IMR-90 (cell line): Measurements from ENCODE around the gene FGF7. TPM values are rescaled to one million over a fixed set of nuclear protein-coding genes. Genes with fewer than 3 reads are reported as not detected.

Experiments
- ATAC-seq: fragments of 200-7000 bp; cut with Tn5 transposase; 2 replicates; pipeline ENCODE4 v1.9.1; 2020; ENCODE audit warnings: low read depth, mild to moderate bottlenecking, moderate library complexity
- BruUV-seq: library from RNA; stranded (reverse); fragments of 400-500 nt; replicated peaks from 2 replicates; lab custom pipeline; 2021; lab: Mats Ljungman, UMichigan
- CTCF ChIA-PET: fragments of 300-600 bp; formaldehyde crosslinking; extraction: SDS; loops from one replicate; lab custom pipeline; 2021; ENCODE audit warnings: antibody characterized with exemption; lab: Yijun Ruan, JAX
- POLR2A ChIA-PET: fragments of 300-600 bp; sonication (Branson Sonifier 250); formaldehyde crosslinking; loops from one replicate; lab custom pipeline; 2022; ENCODE audit warnings: antibody characterized with exemption; ENCODE audit not compliant: unreplicated experiment; lab: Charles Lee
- DNase-seq: peaks from one replicate; pipeline ENCODE4 v3.0.0; 2013
- H2AFZ ChIP-seq: replicated peaks from 2 replicates; pipeline ENCODE3; 2013; ENCODE audit warnings: low read length, mild to moderate bottlenecking; ENCODE audit not compliant: poor library complexity
- H2AK5ac ChIP-seq: 2 replicates; pipeline ENCODE4 v1.6.1; 2013; ENCODE audit warnings: low read depth, low read length, inconsistent platforms
- H2AK9ac ChIP-seq: replicated peaks from 2 replicates; pipeline ENCODE3; 2013; ENCODE audit warnings: mild to moderate bottlenecking, low read depth, low read length, moderate library complexity; ENCODE audit not compliant: poor library complexity
- H2BK120ac ChIP-seq: 2 replicates; pipeline ENCODE4 v1.6.1; 2013; ENCODE audit warnings: low read depth, low read length, inconsistent platforms
- H2BK15ac ChIP-seq: 3 replicates; pipeline ENCODE4 v1.6.1; 2013; ENCODE audit warnings: low read depth, low read length, inconsistent platforms
- H2BK20ac ChIP-seq: 2 replicates; pipeline ENCODE4 v1.6.1; 2013; ENCODE audit warnings: low read depth, mild to moderate bottlenecking, inconsistent platforms, low read length, moderate library complexity
- H2BK5ac ChIP-seq: 2 replicates; pipeline ENCODE4 v1.6.1; 2013; ENCODE audit warnings: mild to moderate bottlenecking, low read depth, low read length, inconsistent platforms; ENCODE audit not compliant: poor library complexity, severe bottlenecking
- H3K14ac ChIP-seq: replicated peaks from 2 replicates; pipeline ENCODE4 v1.6.1; 2013; ENCODE audit warnings: low read depth, low read length, inconsistent platforms
- H3K18ac ChIP-seq: 2 replicates; pipeline ENCODE4 v1.6.1; 2013; ENCODE audit warnings: low read depth, low read length, control low read depth
- H3K23ac ChIP-seq: 2 replicates; pipeline ENCODE4 v1.6.1; 2013; ENCODE audit warnings: low read depth, low read length, inconsistent platforms
- H3K27ac ChIP-seq: 2 replicates; pipeline ENCODE4 v1.5.1; 2013; ENCODE audit warnings: mild to moderate bottlenecking, control low read depth, low read length; ENCODE audit not compliant: insufficient read depth
- H3K27me3 ChIP-seq: 2 replicates; pipeline ENCODE4 v1.6.1; 2013; ENCODE audit warnings: low read length; ENCODE audit not compliant: control insufficient read depth, insufficient read depth
- H3K36me3 ChIP-seq: 2 replicates; pipeline ENCODE4 v1.6.1; 2013; ENCODE audit warnings: low read length, mixed read lengths; ENCODE audit not compliant: control insufficient read depth, insufficient read depth
- H3K4ac ChIP-seq: 2 replicates; pipeline ENCODE4 v1.6.1; 2013; ENCODE audit warnings: low read depth, low read length, inconsistent platforms
- H3K4me1 ChIP-seq: 2 replicates; pipeline ENCODE4 v1.6.1; 2013; ENCODE audit warnings: low read length, mixed read lengths; ENCODE audit not compliant: control insufficient read depth, insufficient read depth
- H3K4me2 ChIP-seq: 2 replicates; pipeline ENCODE4 v1.6.1; 2013; ENCODE audit warnings: low read depth, mild to moderate bottlenecking, control low read depth, low read length, moderate library complexity
- H3K4me3 ChIP-seq: 2 replicates; pipeline ENCODE4 v1.5.1; 2013; ENCODE audit warnings: low read depth, mild to moderate bottlenecking, control low read depth, low read length, moderate library complexity; ENCODE audit not compliant: insufficient read depth
- H3K56ac ChIP-seq: 2 replicates; pipeline ENCODE4 v1.6.1; 2013; ENCODE audit warnings: low read length, inconsistent platforms; ENCODE audit not compliant: insufficient read depth; ENCODE audit errors: extremely low read depth
- H3K79me1 ChIP-seq, 2 experiments: 2 replicates each; pipeline ENCODE4 v1.6.1; 2013; ENCODE audit warnings: low read length in 2 of 2, inconsistent platforms in 1 of 2, low read depth in 1 of 2
- H3K9ac ChIP-seq: 2 replicates; pipeline ENCODE4 v1.6.1; 2013; ENCODE audit warnings: low read depth, low read length, control low read depth
- H3K9me1 ChIP-seq: 2 replicates; pipeline ENCODE4 v1.6.1; 2013; ENCODE audit warnings: low read length, inconsistent platforms; ENCODE audit not compliant: insufficient read depth
- H3K9me3 ChIP-seq: 2 replicates; pipeline ENCODE4 v1.6.1; 2013; ENCODE audit warnings: low read length; ENCODE audit not compliant: control insufficient read depth, insufficient read depth
- H4K20me1 ChIP-seq: 2 replicates; pipeline ENCODE4 v1.6.1; 2013; ENCODE audit warnings: low read length, inconsistent platforms; ENCODE audit not compliant: insufficient read depth
- H4K5ac ChIP-seq: 2 replicates; pipeline ENCODE4 v1.6.1; 2013; ENCODE audit warnings: mild to moderate bottlenecking, low read depth, low read length, control low read depth
- H4K8ac ChIP-seq, 2 experiments: 2 replicates each; pipeline ENCODE4 v1.6.1; 2013; ENCODE audit warnings: low read depth in 2 of 2, low read length in 2 of 2, control low read depth in 1 of 2, inconsistent platforms in 1 of 2
- H4K91ac ChIP-seq: 2 replicates; pipeline ENCODE4 v1.6.1; 2013; ENCODE audit warnings: low read depth, low read length, inconsistent platforms; ENCODE audit not compliant: insufficient read depth
- BHLHE40 ChIP-seq: fragments of 150-350 bp; IDR thresholded peaks from 2 replicates; pipeline ENCODE4 v1.6.1; 2016; ENCODE audit warnings: mild to moderate bottlenecking, low read depth, low read length
- CEBPB ChIP-seq: IDR thresholded peaks from 2 replicates; pipeline ENCODE4 v1.6.1; 2012; ENCODE audit warnings: low read depth, low read length, improper control_type of control experiment
- CHD1 ChIP-seq: IDR thresholded peaks from 2 replicates; pipeline ENCODE4 v1.6.1; 2012; ENCODE audit warnings: low read depth, low read length, improper control_type of control experiment
- CTCF ChIP-seq: conservative IDR thresholded peaks from 2 replicates; pipeline ENCODE4 v1.5.1; 2012; ENCODE audit warnings: mild to moderate bottlenecking, low read depth, low read length, improper control_type of control experiment
- ELK1 ChIP-seq: fragments of 150-350 bp; IDR thresholded peaks from 2 replicates; pipeline ENCODE4 v1.6.1; 2016; ENCODE audit warnings: low read depth, mild to moderate bottlenecking, low read length, moderate library complexity, borderline replicate concordance
- MAFK ChIP-seq: IDR thresholded peaks from 2 replicates; pipeline ENCODE4 v1.6.1; 2012; ENCODE audit warnings: low read depth, low read length, improper control_type of control experiment
- MAZ ChIP-seq: IDR thresholded peaks from 2 replicates; pipeline ENCODE4 v1.6.1; 2012; ENCODE audit warnings: low read depth, mild to moderate bottlenecking, low read length, improper control_type of control experiment, moderate library complexity, borderline replicate concordance
- MXI1 ChIP-seq: IDR thresholded peaks from 2 replicates; pipeline ENCODE4 v1.6.1; 2012; ENCODE audit warnings: low read depth, mild to moderate bottlenecking, low read length, moderate library complexity, borderline replicate concordance
- NFE2L2 ChIP-seq: fragments of 150-350 bp; IDR thresholded peaks from 2 replicates; pipeline ENCODE4 v1.6.1; 2016; ENCODE audit warnings: low read depth, mild to moderate bottlenecking, low read length
- POLR2A ChIP-seq: IDR thresholded peaks from 2 replicates; pipeline ENCODE4 v1.6.1; 2012; ENCODE audit warnings: mild to moderate bottlenecking, low read depth, low read length
- RCOR1 ChIP-seq: IDR thresholded peaks from 2 replicates; pipeline ENCODE4 v1.6.1; 2012; ENCODE audit warnings: mild to moderate bottlenecking, low read length, improper control_type of control experiment; ENCODE audit not compliant: insufficient replicate concordance
- RFX5 ChIP-seq: IDR thresholded peaks from 2 replicates; pipeline ENCODE4 v1.8.0; 2012; ENCODE audit warnings: low read depth, mild to moderate bottlenecking, low read length, moderate library complexity
- SMC3 ChIP-seq: fragments of 150-350 bp; IDR thresholded peaks from 2 replicates; pipeline ENCODE4 v1.6.1; 2016; ENCODE audit warnings: low read depth, mild to moderate bottlenecking, antibody characterized with exemption, low read length, moderate library complexity
- USF2 ChIP-seq: fragments of 150-350 bp; IDR thresholded peaks from 2 replicates; pipeline ENCODE4 v1.6.1; 2017; ENCODE audit warnings: mild to moderate bottlenecking, antibody characterized with exemption, low read length, low read depth
- WGBS, 2 experiments: methylation state at CpG; one replicate each; pipeline versions ENCODE4 v1.1.5 to v1.1.7; 2013; ENCODE audit warnings: missing lambda C conversion rate in 2 of 2; ENCODE audit not compliant: insufficient read length in 1 of 2; ENCODE audit errors: extremely low coverage in 2 of 2; 5-methylcytosine and 5-hydroxymethylcytosine counted together
- dilution Hi-C: fragments of 300-500 bp; cut with HindIII; formaldehyde crosslinking; loops from one replicate; pipeline ENCODE4 v1.14.3; 2018; ENCODE audit warnings: low sequenced_read_pairs; ENCODE audit not compliant: unreplicated experiment
- in situ Hi-C: fragments of 300-500 bp; cut with MboI; formaldehyde crosslinking; loops from 3 replicates; pipeline ENCODE4 v1.14.3; 2019; ENCODE audit warnings: low sequenced_read_pairs, inconsistent platforms, mixed read lengths
- intact Hi-C: fragments of 100-400 bp; cut with micrococcal nuclease; formaldehyde crosslinking; loops from 2 replicates; pipeline ENCODE4 v1.10.0; 2022
- polyA plus RNA-seq, 3 experiments: library from polyadenylated mRNA; depleted of rRNA; stranded (reverse); fragments of >200 nt; gene quantifications; 2 replicates each; pipeline ENCODE4 v1.2.3, GENCODE V29; 2012; ENCODE audit warnings: low replicate concordance in 1 of 3
- total RNA-seq: library from RNA; depleted of rRNA; stranded (reverse); fragments of >200 nt; gene quantifications from 2 replicates; pipeline ENCODE4 v1.2.3, GENCODE V29; 2012

The FGF7 gene
- total and polyA plus RNA-seq, 2 of the 4 experiments (the other 2 are of a cell fraction), result 27.3 to 34.8 TPM

GRCh38 chr15:49438962-49439631 is 16.1 kb downstream of the FGF7 start:
- Histone ChIP-seq H3K27me3 (no peaks in the 10 kb centered on the region), H4K5ac (peak overlapping the region; percentile 95; the same call in 1 of the 2 replicates), H2BK120ac (peak overlapping the region; percentile 91), H3K79me1 (peaks cover 12 to 48% of the 10 kb centered on the region in 2 experiments), H3K23ac (peak overlapping the region; percentile 76), H3K9me1 (peaks cover 11% of the 10 kb centered on the region), H2BK20ac (peak overlapping the region; percentile 85), H3K36me3 (peaks cover 17% of the 10 kb centered on the region), H2BK5ac (peak overlapping the region; percentile 86), H3K9ac (no peak overlapping the region; the same call in 1 of the 2 replicates), H2AFZ (peak overlapping the region; percentile 26), H3K56ac (peak overlapping the region; percentile 32; the same call in 1 of the 2 replicates), H4K8ac (peak overlapping the region; percentile 42 to 71; a peak in 3 of 4 replicates), H3K14ac (peak overlapping the region; percentile 71), H3K9me3 (no peaks in the 10 kb centered on the region), H3K4me2 (peak overlapping the region; percentile 58), H3K4ac (peak overlapping the region; percentile 81), H3K27ac (peak overlapping the region; percentile 21), H3K4me3 (no peak overlapping the region), H3K4me1 (peaks cover 22% of the 10 kb centered on the region), H2AK9ac (peak overlapping the region; percentile 55), H2BK15ac (peak overlapping the region; percentile 59; the same call in 2 of the 3 replicates), H4K20me1 (peaks cover 9% of the 10 kb centered on the region), H2AK5ac (peak overlapping the region; percentile 74), H3K18ac (peak overlapping the region; percentile 97), H4K91ac (peak overlapping the region; percentile 70)
- BruUV-seq, result no TSS peak
- dilution Hi-C loops (no loop called here), in situ Hi-C loops (no loop called here), intact Hi-C loops (loop anchor here (5.0 kb wide), 2 partner anchors 418 to 698 kb away; no protein-coding TSS in a partner anchor)
- CTCF ChIA-PET, result interaction anchor here (1.1 kb wide), 1 partner anchor 16 kb away, joined by 3 read pairs; the partner anchor contains the start of gene FGF7
- POLR2A ChIA-PET, result no interaction called here
- no peak for DNase-seq
- no peak; the same call in 1 of the 2 replicates for ATAC-seq
- WGBS, 2 experiments, result no CpG with 5 or more reads among the region's 6 CpGs
- TF ChIP-seq RCOR1 (no peak), MXI1 (no peak), CTCF (no peak), MAZ (no peak), NFE2L2 (no peak), MAFK (no peak), SMC3 (no peak), CHD1 (no peak), USF2 (no peak), POLR2A (no peak), RFX5 (no peak), BHLHE40 (no peak), CEBPB (no peak), ELK1 (no peak)
